Kidney epithelial cell (primary cell): ENCODE results near the gene UGT1A4. TPM values are rescaled to one million over a fixed set of nuclear protein-coding genes. Genes with fewer than 3 reads are reported as not detected.

Source experiments
- DNase-seq: peaks from one replicate; pipeline ENCODE4 v3.0.0-alpha.2; 2010; ENCODE audit warnings: low read depth
- H3K27me3 ChIP-seq: 2 replicates; pipeline ENCODE4 v1.6.0; 2011; ENCODE audit warnings: low read length; ENCODE audit not compliant: control insufficient read depth, insufficient read depth
- H3K36me3 ChIP-seq: 2 replicates; pipeline ENCODE4 v1.5.1; 2011; ENCODE audit warnings: low read length; ENCODE audit not compliant: control insufficient read depth, insufficient read depth
- H3K4me3 ChIP-seq: 2 replicates; pipeline ENCODE4 v1.5.1; 2011; ENCODE audit warnings: low read depth, mild to moderate bottlenecking, control low read depth, low read length
- CTCF ChIP-seq: IDR thresholded peaks from 2 replicates; pipeline ENCODE4 v1.5.1; 2011; ENCODE audit warnings: mild to moderate bottlenecking, moderate library complexity, low read length, control low read depth, inconsistent platforms; ENCODE audit not compliant: insufficient read depth, poor library complexity, severe bottlenecking
- total RNA-seq: library from RNA; depleted of rRNA; stranded (reverse); fragments of >200 nt; gene quantifications from 2 replicates; pipeline ENCODE4 v1.2.3, GENCODE V29; 2015

Gene UGT1A4
- total RNA-seq, 1 donor from 2014 or later = not detected

- Histone ChIP-seq H3K27me3 (no peaks in the 10 kb centered on the region), H3K4me3 (no peak overlapping the region), H3K36me3 (no peaks in the 10 kb centered on the region)
- TF ChIP-seq CTCF = no peak
- no peak for DNase-seq
Observed at GRCh38 chr2:233822101-233822771, 103.7 kb downstream of the UGT1A4 start.

Other genes starting within 250 kb of the UGT1A4 start
- 46.9 and 49.8 TPM in 2 replicates for gene USP40, start 152.0 kb upstream of the UGT1A4 start, total RNA-seq
- not detected in 2 replicates for gene UGT1A8, start 101.1 kb upstream of the UGT1A4 start, total RNA-seq
- gene UGT1A10, start 82.3 kb upstream of the UGT1A4 start, total RNA-seq = not detected in 2 replicates
- gene UGT1A9, start 46.8 kb upstream of the UGT1A4 start, total RNA-seq = not detected in 2 replicates
- not detected in 2 replicates for gene UGT1A7, start 36.8 kb upstream of the UGT1A4 start, total RNA-seq
- 0.13 and 0.27 TPM in 2 replicates for gene UGT1A6, start 25.8 kb upstream of the UGT1A4 start, total RNA-seq
- not detected in 2 replicates for gene UGT1A5, start 5.8 kb upstream of the UGT1A4 start, total RNA-seq
- gene UGT1A3, start 10.3 kb downstream of the UGT1A4 start, total RNA-seq = not detected in 2 replicates
- not detected in 2 replicates for gene UGT1A1, start 41.5 kb downstream of the UGT1A4 start, total RNA-seq
- gene MROH2A, start 59.6 kb downstream of the UGT1A4 start, total RNA-seq = not detected in 2 replicates
- gene HJURP, start 135.8 kb downstream of the UGT1A4 start, total RNA-seq = 6.5 and 13.4 TPM in 2 replicates
- 0.07 and 0.96 TPM in 2 replicates for gene TRPM8, start 198.6 kb downstream of the UGT1A4 start, total RNA-seq